Adrenal gland (tissue), 12 donors: ENCODE measurements around the gene RBFOX1. TPM values are rescaled to one million over a fixed set of nuclear protein-coding genes. Genes with fewer than 3 reads are reported as not detected.

Experiments
- DNase-seq, 7 donors: peaks; one replicate each; pipeline ENCODE4 v3.0.0-alpha.2; 2019 to 2020
- H3K27ac ChIP-seq, 5 donors: fragments of 200-600 bp; sonication (generic) in 4 of 5; 1 replicate in 3 of 5; 2 replicates in 2 of 5; pipeline versions ENCODE4 v1.5.1 to v1.8.0; 2016 to 2020; ENCODE audit warnings: mild to moderate bottlenecking in 1 of 5
- H3K27me3 ChIP-seq: fragments of 200-600 bp; 2 replicates; pipeline ENCODE4 v1.8.0; 2021
- H3K36me3 ChIP-seq, 2 donors: fragments of 200-600 bp; replicated peaks in 1 of 2; 1 replicate in 1 of 2; 2 replicates in 1 of 2; pipeline versions ENCODE4 v1.5.1 to v1.8.0; 2018 to 2022
- H3K4me1 ChIP-seq, 2 donors: fragments of 200-600 bp; replicated peaks in 1 of 2; 1 replicate in 1 of 2; 2 replicates in 1 of 2; pipeline versions ENCODE4 v1.5.1 to v1.8.0; 2018 to 2021
- H3K4me3 ChIP-seq, 4 donors: fragments of 200-600 bp; sonication (generic) in 3 of 4; one replicate each; pipeline ENCODE4 v1.5.1; 2016 to 2018
- H3K9me3 ChIP-seq, 3 donors: fragments of 200-600 bp; sonication (generic) in 1 of 3; replicated peaks in 1 of 3; 1 replicate in 2 of 3; 2 replicates in 1 of 3; pipeline versions ENCODE4 v1.5.1 to v1.8.0; 2016 to 2021
- CTCF ChIP-seq, 6 experiments: fragments of 450-650 bp in 4 of 6; fragments of 200-600 bp in 2 of 6; sonication (generic) in 1 of 6; IDR thresholded peaks; 1 replicate in 5 of 6; 2 replicates in 1 of 6; pipeline versions ENCODE4 v1.5.1 to v1.8.0; 2016 to 2021; ENCODE audit warnings: antibody characterized with exemption in 6 of 6, mild to moderate bottlenecking in 2 of 6, moderate library complexity in 1 of 6
- POLR2A ChIP-seq, 2 donors: fragments of 450-650 bp; IDR thresholded peaks; one replicate each; pipeline ENCODE4 v1.6.1; 2017; ENCODE audit warnings: antibody characterized with exemption in 2 of 2, mild to moderate bottlenecking in 2 of 2, moderate library complexity in 1 of 2
- WGBS, 4 donors: extraction: QIAGEN DNeasy Blood & Tissue Kit in 2 of 4; methylation state at CpG; one replicate each; pipeline versions ENCODE4 v1.1.5 to v1.1.7; 2013 to 2017; 5-methylcytosine and 5-hydroxymethylcytosine counted together
- intact Hi-C, 2 donors: fragments of 100-400 bp; cut with DNase I; formaldehyde crosslinking; loops; one replicate each; pipeline versions ENCODE4 v1.14.1 to v1.15.0; 2022 to 2023
- polyA plus RNA-seq, 3 donors: library from polyadenylated mRNA; stranded (reverse); fragments of 200-250 nt in 2 of 3; fragments of 350-450 nt in 1 of 3; fragmentation: Illumina TruSeq in 1 of 3; extraction: RNeasy Lipid Tissue Mini Kit (QIAGEN cat#74804) in 1 of 3; gene quantifications; one replicate each; pipeline ENCODE4 v1.2.3, GENCODE V29; 2013 to 2014
- total RNA-seq, 9 donors: library from RNA; depleted of rRNA in 4 of 9; stranded (reverse); fragments of >200 nt in 4 of 9; fragments of 120-200 nt in 1 of 9; fragmentation: NEBNext Ultra II Directional in 1 of 9; extraction: Animal tissue kit (Norgen Biotek cat#: 25700) in 1 of 9; gene quantifications; one replicate each; pipeline versions ENCODE4 v1.1.0 to v1.2.4, GENCODE V29; 2013 to 2023
- donor health status: healthy with polysubstance abuse.
- donor health status: Bipolar disorder and iron deficiency.
- donor health status: DM: yes; HTN: yes; CAD: no.
- donor health status: DM: no; HTN: no; CAD: no.
- donor health status: DM: no; HTN: no; CAD: no.
- donor health status: DM: yes; HTN: yes; CAD: no.

RBFOX1 gene
- total and polyA plus RNA-seq, 12 donors: 0.19 to 6.3 (median 0.71) TPM; not detected in 4

DNA sequence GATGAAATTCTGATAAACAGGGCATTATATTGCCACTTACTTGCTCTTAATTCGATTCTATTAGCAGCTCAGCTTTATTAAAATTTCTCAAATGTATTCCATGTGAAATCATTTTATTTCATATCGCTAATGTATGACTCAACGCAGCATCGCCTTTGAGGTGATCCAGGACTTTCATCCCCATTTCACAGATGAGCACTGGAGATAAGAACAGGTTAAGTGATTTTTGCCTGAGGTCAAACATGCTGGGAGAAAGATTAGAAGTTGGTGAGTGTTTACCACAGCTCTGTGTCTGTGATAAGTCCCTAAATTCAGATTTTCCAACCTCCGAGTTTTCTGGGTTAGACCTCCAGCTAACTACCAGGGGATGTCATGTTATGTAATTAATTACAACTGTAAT is 43.6 kb downstream of the RBFOX1 start:
- no peak for DNase-seq
- H3K4me1 ChIP-seq: no peaks in the 10 kb centered on the region
- TF ChIP-seq CTCF (IDR thresholded peaks at IDR 0.05): no peak
- no peak for TF ChIP-seq POLR2A (IDR thresholded peaks at IDR 0.05)
- intact Hi-C loops: no loop called here
- H3K27me3 ChIP-seq: no peaks in the 10 kb centered on the region
- no peak overlapping the region for H3K27ac ChIP-seq
- H3K4me3 ChIP-seq: no peak overlapping the region
- H3K9me3 ChIP-seq: no peaks in the 10 kb centered on the region
- WGBS, 4 donors: 65 to 77% (median 70%) methylated on average over 5 of the region's 5 CpGs
- H3K36me3 ChIP-seq: no peaks in the 10 kb centered on the region

DNA sequence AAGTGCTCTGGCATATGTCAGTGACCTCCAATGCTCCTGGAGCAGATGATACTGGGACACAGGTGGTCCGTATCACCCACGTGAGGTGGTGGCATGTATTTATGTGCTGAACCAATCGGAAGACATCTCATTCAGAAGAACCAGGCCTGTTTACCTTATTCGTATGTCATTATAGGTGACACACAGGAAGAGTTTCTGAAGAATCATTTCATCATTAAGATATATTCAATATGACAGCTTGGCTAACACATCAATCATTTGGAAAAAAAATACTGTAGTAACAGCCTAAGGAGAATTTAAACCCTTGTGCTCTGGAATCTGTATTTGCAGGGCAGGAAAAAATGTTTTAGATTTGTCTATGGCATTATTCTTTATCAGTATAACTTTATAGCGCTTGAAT is 44.6 kb downstream of the RBFOX1 start:
- no peaks in the 10 kb centered on the region for H3K9me3 ChIP-seq
- WGBS, 4 donors: 71 to 86% (median 80%) methylated on average over 5 of the region's 5 CpGs
- no peak for DNase-seq
- H3K4me1 ChIP-seq: no peaks in the 10 kb centered on the region
- H3K36me3 ChIP-seq: no peaks in the 10 kb centered on the region
- H3K27ac ChIP-seq: no peak overlapping the region
- no peak overlapping the region for H3K4me3 ChIP-seq
- TF ChIP-seq CTCF (IDR thresholded peaks at IDR 0.05): no peak
- TF ChIP-seq POLR2A (IDR thresholded peaks at IDR 0.05): no peak
- no peaks in the 10 kb centered on the region for H3K27me3 ChIP-seq
- intact Hi-C loops: no loop called here

DNA sequence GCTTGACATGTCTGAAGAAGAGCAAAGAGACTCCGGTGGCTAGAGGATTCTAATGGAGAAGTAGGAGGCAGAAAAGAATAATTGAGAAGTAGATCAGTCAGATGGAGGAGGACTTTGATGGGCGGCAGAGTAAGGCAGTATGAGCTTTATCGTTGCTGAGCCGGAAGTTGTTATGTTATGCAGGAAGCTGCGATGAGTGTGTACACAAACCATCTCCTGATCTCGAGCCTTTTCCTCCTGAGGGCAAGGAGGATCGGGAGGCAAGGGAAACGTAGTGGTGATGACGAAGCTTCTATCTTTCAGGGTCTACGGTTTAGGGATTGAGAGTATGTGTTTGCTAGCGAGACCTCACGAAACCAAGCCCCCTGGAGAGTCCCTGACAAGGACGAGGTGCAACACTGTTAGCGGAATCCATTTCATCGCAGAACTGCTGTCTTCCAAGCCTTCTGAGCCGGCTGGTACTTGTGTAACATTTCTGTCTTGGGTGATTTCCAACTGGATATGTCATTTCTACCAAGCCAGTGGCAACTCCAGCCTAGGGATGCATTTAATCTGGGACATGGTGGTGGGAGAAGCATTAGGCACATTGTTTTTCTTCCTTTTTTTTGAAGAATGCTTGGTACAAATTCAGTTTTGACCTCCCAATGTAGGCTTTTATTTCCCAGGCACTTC is 45.5 kb downstream of the RBFOX1 start:
- Histone ChIP-seq H3K9me3 (no peaks in the 10 kb centered on the region), H3K36me3 (no peaks in the 10 kb centered on the region), H3K4me3 (no peak overlapping the region), H3K27ac (no peak overlapping the region), H3K4me1 (no peaks in the 10 kb centered on the region), H3K27me3 (no peaks in the 10 kb centered on the region)
- WGBS, 4 donors: 78 to 81% (median 80%) methylated on average over 16 of the region's 16 CpGs
- no peak for DNase-seq
- intact Hi-C loops: no loop called here
- no peak for TF ChIP-seq CTCF (IDR thresholded peaks at IDR 0.05)
- TF ChIP-seq POLR2A (IDR thresholded peaks at IDR 0.05): no peak

- Histone ChIP-seq H3K27me3 (no peaks in the 10 kb centered on the region), H3K4me1 (no peaks in the 10 kb centered on the region), H3K4me3 (no peak overlapping the region), H3K9me3 (no peaks in the 10 kb centered on the region), H3K27ac (no peak overlapping the region), H3K36me3 (no peaks in the 10 kb centered on the region)
- TF ChIP-seq CTCF (IDR thresholded peaks at IDR 0.05): no peak
- no peak for TF ChIP-seq POLR2A (IDR thresholded peaks at IDR 0.05)
- intact Hi-C loops: no loop called here
- DNase-seq: no peak
- WGBS, 4 donors: 76 to 84% (median 80%) methylated on average over 5 of the region's 5 CpGs
Observed at GRCh38 chr16:7380441-7380840, 47.8 kb downstream of the RBFOX1 start.
